H9 (cell line): ENCODE results near the gene AHDC1. TPM values are rescaled to one million over a fixed set of nuclear protein-coding genes. Genes with fewer than 3 reads are reported as not detected.

ENCODE experiments used
- DNase-seq: peaks from one replicate; pipeline ENCODE4 v3.0.0-alpha.2; 2017
- H2AFZ ChIP-seq: one replicate; pipeline ENCODE4 v1.6.1; 2013; ENCODE audit warnings: mild to moderate bottlenecking, low read length, control low read depth, moderate library complexity
- H2AK5ac ChIP-seq: 2 replicates; pipeline ENCODE4 v1.6.1; 2013; ENCODE audit warnings: low read length, control low read depth, mixed read lengths; ENCODE audit not compliant: insufficient read length
- H2BK120ac ChIP-seq: one replicate; pipeline ENCODE4 v1.6.1; 2013; ENCODE audit warnings: low read depth, mild to moderate bottlenecking, low read length, control low read depth, inconsistent platforms; ENCODE audit not compliant: poor library complexity, severe bottlenecking
- H2BK12ac ChIP-seq: 2 replicates; pipeline ENCODE4 v1.6.1; 2013; ENCODE audit warnings: low read length, control low read depth, mixed read lengths, low read depth; ENCODE audit not compliant: insufficient read length
- H2BK15ac ChIP-seq: 2 replicates; pipeline ENCODE4 v1.6.1; 2013; ENCODE audit warnings: low read depth, low read length, control low read depth
- H2BK20ac ChIP-seq: one replicate; pipeline ENCODE4 v1.6.1; 2013; ENCODE audit warnings: low read depth, mild to moderate bottlenecking, low read length, control low read depth, inconsistent platforms; ENCODE audit not compliant: poor library complexity, severe bottlenecking
- H2BK5ac ChIP-seq: 2 replicates; pipeline ENCODE4 v1.6.1; 2013; ENCODE audit warnings: low read length, control low read depth, mixed read lengths; ENCODE audit not compliant: insufficient read length
- H3K14ac ChIP-seq: 2 replicates; pipeline ENCODE4 v1.6.1; 2013; ENCODE audit warnings: low read length, control low read depth; ENCODE audit not compliant: insufficient read depth
- H3K18ac ChIP-seq: 2 replicates; pipeline ENCODE4 v1.6.1; 2013; ENCODE audit warnings: low read depth, mild to moderate bottlenecking, mixed read lengths, low read length, control low read depth; ENCODE audit not compliant: insufficient read length
- H3K23ac ChIP-seq: 2 replicates; pipeline ENCODE4 v1.6.1; 2013; ENCODE audit warnings: low read length, control low read depth, mixed read lengths, low read depth; ENCODE audit not compliant: insufficient read length
- H3K23me2 ChIP-seq: 2 replicates; pipeline ENCODE4 v1.6.1; 2013; ENCODE audit warnings: low read depth, mild to moderate bottlenecking, mixed read lengths, low read length, control low read depth; ENCODE audit not compliant: insufficient read length, poor library complexity, severe bottlenecking
- H3K27ac ChIP-seq: 2 replicates; pipeline ENCODE4 v1.5.1; 2013; ENCODE audit warnings: low read length, control low read depth, mixed read lengths, low read depth; ENCODE audit not compliant: insufficient read length
- H3K27me3 ChIP-seq: 2 replicates; pipeline ENCODE4 v1.6.1; 2013; ENCODE audit warnings: low read length, control low read depth, inconsistent platforms; ENCODE audit not compliant: insufficient read depth
- H3K4ac ChIP-seq: 2 replicates; pipeline ENCODE4 v1.6.1; 2013; ENCODE audit warnings: low read depth, mild to moderate bottlenecking, control low read depth, inconsistent platforms, low read length, moderate library complexity
- H3K4me1 ChIP-seq: 2 replicates; pipeline ENCODE4 v1.6.1; 2013; ENCODE audit warnings: low read length, control low read depth, inconsistent platforms; ENCODE audit not compliant: insufficient read depth
- H3K4me2 ChIP-seq: 2 replicates; pipeline ENCODE4 v1.6.1; 2013; ENCODE audit warnings: low read length, control low read depth, mixed read lengths; ENCODE audit not compliant: insufficient read length, insufficient read depth
- H3K56ac ChIP-seq: 2 replicates; pipeline ENCODE4 v1.6.1; 2013; ENCODE audit warnings: low read depth, mild to moderate bottlenecking, mixed read lengths, low read length, control low read depth; ENCODE audit not compliant: insufficient read length
- H3K79me1 ChIP-seq: 2 replicates; pipeline ENCODE4 v1.6.1; 2013; ENCODE audit warnings: low read depth, mild to moderate bottlenecking, moderate library complexity, low read length, control low read depth, inconsistent platforms; ENCODE audit not compliant: insufficient read depth, poor library complexity, severe bottlenecking
- H3K79me2 ChIP-seq: 2 replicates; pipeline ENCODE4 v1.6.1; 2013; ENCODE audit warnings: low read length, control low read depth, inconsistent platforms; ENCODE audit not compliant: insufficient read depth
- H3K9ac ChIP-seq: 2 replicates; pipeline ENCODE4 v1.6.1; 2013; ENCODE audit warnings: low read length, control low read depth, mixed read lengths; ENCODE audit not compliant: insufficient read length; ENCODE audit errors: extremely low read depth
- H3K9me3 ChIP-seq: one replicate; pipeline ENCODE4 v1.6.1; 2013; ENCODE audit warnings: low read depth, low read length, inconsistent platforms; ENCODE audit not compliant: control insufficient read depth
- H3T11ph ChIP-seq: one replicate; pipeline ENCODE4 v1.6.1; 2013; ENCODE audit warnings: mild to moderate bottlenecking, low read length, control low read depth, inconsistent platforms
- H4K20me1 ChIP-seq: one replicate; pipeline ENCODE4 v1.6.1; 2013; ENCODE audit not compliant: control insufficient read depth, insufficient read length, insufficient read depth
- H4K5ac ChIP-seq: 2 replicates; pipeline ENCODE4 v1.6.1; 2013; ENCODE audit warnings: low read depth, mild to moderate bottlenecking, mixed read lengths, low read length, control low read depth; ENCODE audit not compliant: insufficient read length
- H4K8ac ChIP-seq: replicated peaks from 2 replicates; pipeline ENCODE4 v1.6.1; 2013; ENCODE audit warnings: low read length, control low read depth, mixed read lengths, low read depth; ENCODE audit not compliant: insufficient read length
- H4K91ac ChIP-seq: 2 replicates; pipeline ENCODE4 v1.6.1; 2013; ENCODE audit warnings: low read depth, mild to moderate bottlenecking, moderate library complexity, mixed read lengths, low read length, control low read depth; ENCODE audit not compliant: insufficient read length
- H3K27ac Mint-ChIP-seq, 3 experiments: 2 replicates in 2 of 3; 3 replicates in 1 of 3; pipeline ENCODE4 v1.8.0; 2020 to 2021; ENCODE audit warnings: mixed read lengths in 3 of 3, mild to moderate bottlenecking in 1 of 3, moderate library complexity in 1 of 3
- H3K27me3 Mint-ChIP-seq: 2 replicates; pipeline ENCODE4 v1.8.0; 2021; ENCODE audit warnings: low read depth, mild to moderate bottlenecking, moderate library complexity, mixed read lengths
- H3K36me3 Mint-ChIP-seq, 3 experiments: 2 replicates in 2 of 3; 3 replicates in 1 of 3; pipeline ENCODE4 v1.8.0; 2020 to 2021; ENCODE audit warnings: low read depth in 3 of 3, mixed read lengths in 3 of 3; ENCODE audit not compliant: insufficient read depth in 1 of 3
- H3K4me1 Mint-ChIP-seq, 2 experiments: 2 replicates each; pipeline ENCODE4 v1.8.0; 2020; ENCODE audit warnings: mixed read lengths in 2 of 2
- H3K4me3 Mint-ChIP-seq, 2 experiments: 2 replicates in 1 of 2; 3 replicates in 1 of 2; pipeline ENCODE4 v1.8.0; 2020 to 2021; ENCODE audit warnings: mild to moderate bottlenecking in 2 of 2, mixed read lengths in 2 of 2, moderate library complexity in 1 of 2
- H3K9me3 Mint-ChIP-seq, 2 experiments: 2 replicates in 1 of 2; 3 replicates in 1 of 2; pipeline ENCODE4 v1.8.0; 2020; ENCODE audit warnings: mild to moderate bottlenecking in 2 of 2, mixed read lengths in 2 of 2, moderate library complexity in 1 of 2
- CTCF ChIP-seq: fragments of 200-600 bp; sonication (generic); conservative IDR thresholded peaks from 3 replicates; pipeline ENCODE4 v1.8.0; 2021; ENCODE audit warnings: antibody characterized with exemption, mild to moderate bottlenecking
- WGBS: extraction: QIAGEN DNeasy Blood & Tissue Kit; methylation state at CpG from one replicate; pipeline ENCODE4 v1.1.7; 2013; ENCODE audit warnings: missing lambda C conversion rate, low lambda C conversion rate, mixed read lengths; ENCODE audit not compliant: insufficient read length; ENCODE audit errors: extremely low coverage; 5-methylcytosine and 5-hydroxymethylcytosine counted together
- total RNA-seq: library from RNA; stranded (reverse); gene quantifications from 2 replicates; pipeline ENCODE4 v1.2.1, GENCODE V29; 2021

AHDC1 gene
- total RNA-seq, 1 experiment from 2014 or later, result 29.4 TPM

DNA sequence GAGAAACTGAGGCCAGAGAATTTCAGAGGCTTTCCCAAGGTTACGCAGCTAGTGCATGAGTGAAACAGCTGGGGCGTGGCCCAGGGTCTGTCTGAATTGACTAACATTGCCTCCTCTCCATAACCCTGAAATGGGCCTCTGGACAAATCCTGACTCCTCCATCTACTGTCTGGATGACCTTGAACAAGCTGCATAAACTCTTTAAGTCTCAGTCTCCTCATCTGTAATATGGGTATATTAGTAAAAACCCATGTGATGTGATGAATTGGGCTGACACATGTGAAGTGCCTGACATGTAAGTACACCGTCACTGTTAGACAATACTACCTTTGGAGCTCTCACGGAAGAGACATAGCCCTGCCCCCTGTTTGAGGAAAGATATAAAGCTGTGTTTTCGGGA is 43.4 kb upstream of the AHDC1 start:
- no peaks in the 10 kb centered on the region for H3K79me2 ChIP-seq
- no peak overlapping the region for H2BK120ac ChIP-seq
- H3K27me3 ChIP-seq, result no peaks in the 10 kb centered on the region
- H3K23me2 ChIP-seq, result no peaks in the 10 kb centered on the region
- H2BK5ac ChIP-seq, result no peak overlapping the region
- H3K4ac ChIP-seq, result no peak overlapping the region
- no peak overlapping the region for H3K14ac ChIP-seq
- H3K9ac ChIP-seq, result no peak overlapping the region
- H3K4me1 ChIP-seq, result peaks cover 10% of the 10 kb centered on the region
- H2BK20ac ChIP-seq, result no peak overlapping the region
- Mint-ChIP-seq H3K36me3 (no peaks in the 10 kb centered on the region), H3K4me1 (peaks cover 20 to 26% of the 10 kb centered on the region in 2 experiments), H3K27me3 (peaks cover 2% of the 10 kb centered on the region), H3K27ac (no peak overlapping the region), H3K9me3 (no peaks in the 10 kb centered on the region; a peak in 1 of 5 replicates), H3K4me3 (no peak overlapping the region)
- H3K18ac ChIP-seq, result no peak overlapping the region
- no peak overlapping the region for H4K5ac ChIP-seq
- H3K56ac ChIP-seq, result no peak overlapping the region
- H3K79me1 ChIP-seq, result no peaks in the 10 kb centered on the region
- H4K91ac ChIP-seq, result no peak overlapping the region
- no peak overlapping the region for H2AFZ ChIP-seq
- no peak overlapping the region for H3K4me2 ChIP-seq
- H3K27ac ChIP-seq, result no peak overlapping the region
- H2BK12ac ChIP-seq, result no peak overlapping the region
- H2AK5ac ChIP-seq, result no peak overlapping the region
- DNase-seq, result no peak
- H3K23ac ChIP-seq, result no peak overlapping the region
- no peaks in the 10 kb centered on the region for H3K9me3 ChIP-seq
- TF ChIP-seq CTCF, result no peak
- no CpG with 5 or more reads among the region's 5 CpGs for WGBS
- H3T11ph ChIP-seq, result no peak overlapping the region
- H2BK15ac ChIP-seq, result no peak overlapping the region
- H4K8ac ChIP-seq, result no peak overlapping the region
- no peaks in the 10 kb centered on the region for H4K20me1 ChIP-seq
